HEK293T (cell line): Measurements from ENCODE around the gene FBXL7.

ENCODE experiments used
- ARNT ChIP-seq: fragments of 450-650 bp; IDR thresholded peaks from 2 replicates; pipeline ENCODE4 v1.6.1; 2017; ENCODE audit warnings: mild to moderate bottlenecking
- FOXA1 ChIP-seq: fragments of 450-650 bp; IDR thresholded peaks from 2 replicates; pipeline ENCODE4 v1.6.1; 2016; ENCODE audit warnings: mild to moderate bottlenecking
- FOXK2 ChIP-seq: fragments of 450-650 bp; IDR thresholded peaks from 2 replicates; pipeline ENCODE4 v1.6.1; 2016; ENCODE audit warnings: mild to moderate bottlenecking
- HDGF ChIP-seq: fragments of 450-650 bp; IDR thresholded peaks from 2 replicates; pipeline ENCODE4 v1.6.1; 2017; ENCODE audit warnings: antibody characterized with exemption, borderline replicate concordance
- NFRKB ChIP-seq: fragments of 450-650 bp; IDR thresholded peaks from 2 replicates; pipeline ENCODE4 v1.6.1; 2016; ENCODE audit warnings: mild to moderate bottlenecking, moderate library complexity

- TF ChIP-seq HDGF (no peak), FOXA1 (no peak), NFRKB (no peak), ARNT (no peak), FOXK2 (no peak)
Measured at GRCh38 chr5:15718421-15719179, 218.6 kb downstream of the FBXL7 start.
